ENCODE measurements around the gene NOP53.

- no peak for TF ChIP-seq POLR2A (IDR thresholded peaks at IDR 0.05)
- no peak for TF ChIP-seq CTCF (IDR thresholded peaks at IDR 0.05)
These were observed 11.7 kb downstream of the NOP53 start for GRCh38 chr19:47756953-47757608.

Measured in sigmoid colon (tissue), 3 donors.